Measurements from ENCODE around the gene TRAFD1. TPM values are rescaled to one million over a fixed set of nuclear protein-coding genes. Genes with fewer than 3 reads are reported as not detected.

The TRAFD1 gene
- total RNA-seq, 4 donors from 2014 or later = 46.3 to 82.9 (median 67.4) TPM

GRCh38 chr12:112134731-112135130, 9.4 kb downstream of the TRAFD1 start:
- TF ChIP-seq, protein P1, sequence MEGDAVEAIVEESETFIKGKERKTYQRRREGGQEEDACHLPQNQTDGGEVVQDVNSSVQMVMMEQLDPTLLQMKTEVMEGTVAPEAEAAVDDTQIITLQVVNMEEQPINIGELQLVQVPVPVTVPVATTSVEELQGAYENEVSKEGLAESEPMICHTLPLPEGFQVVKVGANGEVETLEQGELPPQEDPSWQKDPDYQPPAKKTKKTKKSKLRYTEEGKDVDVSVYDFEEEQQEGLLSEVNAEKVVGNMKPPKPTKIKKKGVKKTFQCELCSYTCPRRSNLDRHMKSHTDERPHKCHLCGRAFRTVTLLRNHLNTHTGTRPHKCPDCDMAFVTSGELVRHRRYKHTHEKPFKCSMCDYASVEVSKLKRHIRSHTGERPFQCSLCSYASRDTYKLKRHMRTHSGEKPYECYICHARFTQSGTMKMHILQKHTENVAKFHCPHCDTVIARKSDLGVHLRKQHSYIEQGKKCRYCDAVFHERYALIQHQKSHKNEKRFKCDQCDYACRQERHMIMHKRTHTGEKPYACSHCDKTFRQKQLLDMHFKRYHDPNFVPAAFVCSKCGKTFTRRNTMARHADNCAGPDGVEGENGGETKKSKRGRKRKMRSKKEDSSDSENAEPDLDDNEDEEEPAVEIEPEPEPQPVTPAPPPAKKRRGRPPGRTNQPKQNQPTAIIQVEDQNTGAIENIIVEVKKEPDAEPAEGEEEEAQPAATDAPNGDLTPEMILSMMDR (IDR thresholded peaks at IDR 0.05) = no peak
- TF ChIP-seq POLR2A (IDR thresholded peaks at IDR 0.05) = no peak
- 56 to 57% methylated on average over 3 of the region's 3 CpGs for WGBS, 2 donors
- no peak for DNase-seq (ENCODE audit: low spot score in 2 of 2)
- intact Hi-C loops (cut with DNase I; ENCODE audit: low total_unique reads) = no loop called here
- H3K4me3 ChIP-seq (ENCODE audit: low read depth, poor library complexity, severe bottlenecking) = no peak overlapping the region

GRCh38 chr12:112140728-112141127, 15.4 kb downstream of the TRAFD1 start:
- 79 to 81% methylated on average over 5 of the region's 5 CpGs for WGBS, 2 donors
- TF ChIP-seq POLR2A (IDR thresholded peaks at IDR 0.05) = no peak
- TF ChIP-seq, protein P1 (IDR thresholded peaks at IDR 0.05) = no peak
- no peak overlapping the region for H3K4me3 ChIP-seq (ENCODE audit: low read depth, poor library complexity, severe bottlenecking)
- DNase-seq (ENCODE audit: low spot score in 2 of 2) = peak in 1 of 2 donors; percentile 26
- intact Hi-C loops (cut with DNase I; ENCODE audit: low total_unique reads) = no loop called here

DNA sequence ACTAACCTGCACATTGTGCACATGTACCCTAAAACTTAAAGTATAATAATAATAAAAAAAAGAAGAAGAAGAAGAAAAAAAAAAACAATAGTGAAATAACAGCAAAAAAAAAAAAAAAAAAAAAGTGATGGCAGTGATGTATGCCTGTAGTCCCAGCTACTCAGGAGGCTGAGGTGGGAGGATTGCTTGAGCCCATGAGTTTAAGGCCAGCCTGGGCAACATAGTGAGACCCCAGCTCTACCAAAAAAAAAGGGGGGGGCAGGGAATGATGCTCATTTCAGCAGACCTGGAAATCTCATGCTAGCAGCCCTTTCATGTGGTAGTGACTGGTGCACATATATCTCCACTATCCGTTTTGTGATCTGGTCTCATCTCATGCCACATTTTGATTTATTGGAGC, 20.8 kb downstream of the TRAFD1 start:
- intact Hi-C loops (cut with DNase I; ENCODE audit: low total_unique reads) = no loop called here
- 85 to 88% methylated on average over 1 of the region's 1 CpG for WGBS, 2 donors
- TF ChIP-seq POLR2A (IDR thresholded peaks at IDR 0.05) = no peak
- no peak overlapping the region for H3K4me3 ChIP-seq (ENCODE audit: low read depth, poor library complexity, severe bottlenecking)
- peak in 1 of 2 donors; percentile 28 for DNase-seq (ENCODE audit: low spot score in 2 of 2)

DNA sequence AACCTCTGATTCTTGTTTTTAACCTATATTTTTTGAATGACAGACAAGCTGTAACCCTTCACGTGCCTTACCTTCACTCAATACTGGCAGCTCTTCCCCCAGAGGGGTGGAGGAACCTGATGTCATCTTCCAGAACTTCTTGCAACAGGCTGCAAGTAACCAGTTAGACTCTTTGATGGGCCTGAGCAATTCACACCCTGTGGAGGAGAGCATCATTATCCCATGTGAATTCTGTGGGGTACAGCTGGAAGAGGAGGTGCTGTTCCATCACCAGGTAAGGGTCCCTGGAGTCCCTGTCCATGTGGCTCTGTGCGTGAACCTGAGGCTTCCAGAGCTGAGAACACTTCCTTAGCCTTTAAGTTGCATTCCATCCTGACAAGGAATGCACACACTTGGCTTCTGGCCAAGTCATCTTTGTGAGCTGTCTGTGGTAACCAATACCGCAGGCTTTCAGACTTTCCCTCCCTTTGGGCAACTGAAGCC, 22.7 kb downstream of the TRAFD1 start:
- peak in 1 of 2 donors; percentile 46 for DNase-seq (ENCODE audit: low spot score in 2 of 2)
- 72 to 82% methylated on average over 3 of the region's 3 CpGs for WGBS, 2 donors
- intact Hi-C loops (cut with DNase I; ENCODE audit: low total_unique reads) = no loop called here
- TF ChIP-seq, protein P1 (IDR thresholded peaks at IDR 0.05) = no peak
- no peak for TF ChIP-seq POLR2A (IDR thresholded peaks at IDR 0.05)
- no peak overlapping the region for H3K4me3 ChIP-seq (ENCODE audit: low read depth, poor library complexity, severe bottlenecking)

DNA sequence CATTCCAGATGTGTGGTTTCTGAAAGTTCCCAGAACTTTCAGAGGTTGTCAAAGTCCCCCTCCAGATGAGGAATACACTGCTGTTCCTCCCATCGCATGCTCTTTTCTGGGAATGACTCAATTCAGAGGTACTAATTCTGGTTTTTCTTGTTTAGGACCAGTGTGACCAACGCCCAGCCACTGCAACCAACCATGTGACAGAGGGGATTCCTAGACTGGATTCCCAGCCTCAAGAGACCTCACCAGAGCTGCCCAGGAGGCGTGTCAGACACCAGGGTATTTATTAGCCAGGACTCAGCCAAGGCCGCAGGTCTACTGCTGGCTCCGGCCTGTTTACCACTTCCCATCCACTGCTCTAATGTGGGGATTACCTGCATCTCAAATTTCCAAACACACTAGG, 24.2 kb downstream of the TRAFD1 start:
- no peak for TF ChIP-seq POLR2A (IDR thresholded peaks at IDR 0.05)
- TF ChIP-seq, protein P1 (IDR thresholded peaks at IDR 0.05) = no peak
- peak in 1 of 2 donors; percentile 61 for DNase-seq (ENCODE audit: low spot score in 2 of 2)
- H3K4me3 ChIP-seq (ENCODE audit: low read depth, poor library complexity, severe bottlenecking) = no peak overlapping the region
- intact Hi-C loops (cut with DNase I; ENCODE audit: low total_unique reads) = no loop called here
- 63 to 82% methylated on average over 5 of the region's 5 CpGs for WGBS, 2 donors

GRCh38 chr12:112151766-112152541, 26.6 kb downstream of the TRAFD1 start:
- no peak for TF ChIP-seq POLR2A (IDR thresholded peaks at IDR 0.05)
- TF ChIP-seq, protein P1 (IDR thresholded peaks at IDR 0.05) = no peak
- DNase-seq (ENCODE audit: low spot score in 2 of 2) = peak in 1 of 2 donors; percentile 81
- H3K4me3 ChIP-seq (ENCODE audit: low read depth, poor library complexity, severe bottlenecking) = no peak overlapping the region
- intact Hi-C loops (cut with DNase I; ENCODE audit: low total_unique reads) = no loop called here
- WGBS, 2 donors = 91 to 92% methylated on average over 11 of the region's 11 CpGs
